Kidney (tissue), 14 donors: ENCODE results near the gene USP6NL. TPM values are rescaled to one million over a fixed set of nuclear protein-coding genes. Genes with fewer than 3 reads are reported as not detected.
A peak's percentile ranks its signal among the peaks of the same experiment; 100 is the strongest.

Source experiments
- DNase-seq, 5 donors: peaks; one replicate each; pipeline ENCODE4 v3.0.0-alpha.2; 2013 to 2020
- FAIRE-seq: peaks from 2 replicates; lab custom pipeline; 2012; peaks lifted over from hg19 to GRCh38; lab: Jason Lieb, UNC
- H3K27ac ChIP-seq, 2 donors: one replicate each; pipeline ENCODE4 v1.7.0; 2013; ENCODE audit warnings: low read depth in 2 of 2, low read length in 2 of 2, inconsistent platforms in 1 of 2
- H3K27me3 ChIP-seq: one replicate; pipeline ENCODE4 v1.7.1; 2013; ENCODE audit warnings: low read length, inconsistent platforms; ENCODE audit not compliant: control insufficient read depth, insufficient read depth
- H3K36me3 ChIP-seq, 3 donors: one replicate each; pipeline versions ENCODE4 v1.7.0 to v1.7.1; 2013; ENCODE audit warnings: low read length in 3 of 3, control low read depth in 1 of 3, inconsistent platforms in 1 of 3; ENCODE audit not compliant: insufficient read depth in 3 of 3, control insufficient read depth in 2 of 3
- H3K4me1 ChIP-seq, 3 donors: one replicate each; pipeline versions ENCODE4 v1.7.0 to v1.7.1; 2013; ENCODE audit warnings: low read length in 3 of 3, inconsistent platforms in 1 of 3, low read depth in 1 of 3; ENCODE audit not compliant: control insufficient read depth in 2 of 3, insufficient read depth in 2 of 3
- H3K4me3 ChIP-seq, 3 donors: one replicate each; pipeline versions ENCODE4 v1.7.0 to v1.8.1; 2013; ENCODE audit warnings: low read length in 3 of 3, control low read depth in 1 of 3, inconsistent platforms in 1 of 3
- H3K9ac ChIP-seq, 3 donors: one replicate each; pipeline versions ENCODE4 v1.7.0 to v1.7.1; 2013; ENCODE audit warnings: low read length in 3 of 3, control low read depth in 1 of 3, inconsistent platforms in 1 of 3
- H3K9me3 ChIP-seq, 3 donors: one replicate each; pipeline versions ENCODE4 v1.7.0 to v1.7.1; 2013; ENCODE audit warnings: low read length in 3 of 3, control low read depth in 1 of 3, inconsistent platforms in 1 of 3; ENCODE audit not compliant: control insufficient read depth in 2 of 3, insufficient read depth in 1 of 3
- CTCF ChIP-seq: IDR thresholded peaks from 3 replicates; pipeline ENCODE4 v1.5.1; 2012; ENCODE audit warnings: mild to moderate bottlenecking, moderate library complexity, borderline replicate concordance; ENCODE audit not compliant: insufficient read depth; ENCODE audit errors: extremely low read depth
- intact Hi-C: fragments of 100-400 bp; cut with DNase I; formaldehyde crosslinking; loops from one replicate; pipeline ENCODE4 v1.11.1; 2022
- polyA plus RNA-seq: library from polyadenylated mRNA; stranded (reverse); fragments of 350-450 nt; fragmentation: Illumina TruSeq; extraction: RNeasy Lipid Tissue Mini Kit (QIAGEN cat#74804); gene quantifications from one replicate; pipeline ENCODE4 v1.2.3, GENCODE V29; 2014; ENCODE audit warnings: low read depth, low replicate concordance; ENCODE audit not compliant: insufficient read depth
- total RNA-seq: library from RNA; stranded (reverse); fragmentation: NEBNext Ultra II Directional; extraction: Animal tissue kit (Norgen Biotek cat#: 25700); gene quantifications from one replicate; pipeline ENCODE4 v1.2.1, GENCODE V29; 2021
- donor health status: control.
- donor health status: control.
- donor health status: control.
- donor health status: control.
- donor health status: control.
- donor health status: DM: yes; HTN: yes; CAD: no.
- donor health status: Normal renal cell carcinoma (clear cell type).

The USP6NL gene
- total and polyA plus RNA-seq, 2 donors from 2014 or later, result 4.5 to 17.7 TPM

GRCh38 chr10:11425296-11425610 is 186.2 kb downstream of the USP6NL start:
- DNase-seq (no peak), FAIRE-seq (no peak)
- Histone ChIP-seq H3K27me3 (no peaks in the 10 kb centered on the region), H3K4me3 (no peak overlapping the region), H3K36me3 (no peaks in the 10 kb centered on the region), H3K9me3 (peaks cover 0 to 4% (median 0%) of the 10 kb centered on the region in 3 donors), H3K4me1 (no peaks in the 10 kb centered on the region), H3K27ac (no peak overlapping the region), H3K9ac (no peak overlapping the region)
- intact Hi-C loops, result no loop called here
- TF ChIP-seq CTCF, result no peak

GRCh38 chr10:11424456-11425295 is 186.8 kb downstream of the USP6NL start:
- DNase-seq (peak; percentile 53 to 81 (median 70)), FAIRE-seq (peak; percentile 55)
- Histone ChIP-seq H3K27ac (no peak overlapping the region), H3K4me1 (no peaks in the 10 kb centered on the region), H3K9ac (no peak overlapping the region), H3K27me3 (no peaks in the 10 kb centered on the region), H3K4me3 (no peak overlapping the region), H3K9me3 (peaks cover 0 to 4% (median 0%) of the 10 kb centered on the region in 3 donors), H3K36me3 (no peaks in the 10 kb centered on the region)
- peak; percentile 78 for TF ChIP-seq CTCF
- intact Hi-C loops, result no loop called here

- DNase-seq (no peak), FAIRE-seq (no peak)
- Histone ChIP-seq H3K4me3 (no peak overlapping the region), H3K9me3 (peaks cover 0 to 14% (median 4%) of the 10 kb centered on the region in 3 donors), H3K36me3 (no peaks in the 10 kb centered on the region), H3K9ac (no peak overlapping the region), H3K27ac (no peak overlapping the region), H3K4me1 (no peaks in the 10 kb centered on the region), H3K27me3 (no peaks in the 10 kb centered on the region)
- TF ChIP-seq CTCF, result no peak
- intact Hi-C loops, result no loop called here
Observed at GRCh38 chr10:11416974-11417373, 194.5 kb downstream of the USP6NL start.
